ENCODE measurements around the gene LIPH.

Gene LIPH

DNA sequence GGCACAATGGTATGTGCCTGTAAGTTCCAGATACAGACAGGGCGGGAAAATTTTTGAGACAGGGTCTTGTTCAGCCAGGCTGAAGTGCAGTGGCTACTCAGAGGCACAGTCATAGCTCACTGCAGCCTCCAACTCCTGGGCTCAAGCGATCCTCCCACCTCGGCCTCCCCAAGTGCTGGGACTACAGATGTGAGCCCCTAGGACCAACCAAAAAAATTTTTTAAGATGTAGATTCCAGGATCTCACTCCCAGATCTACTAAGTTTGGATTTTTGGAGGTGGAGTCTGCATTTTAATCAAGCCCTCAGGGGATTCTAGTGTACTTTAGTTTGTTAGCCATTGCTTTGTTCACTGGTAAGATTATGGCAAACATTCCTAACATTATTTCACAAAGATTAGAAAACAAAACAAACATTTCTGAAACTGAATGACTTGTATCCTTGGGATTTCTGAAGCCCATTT is 2.7 kb downstream of the LIPH start:
- no peak for DNase-seq (ENCODE audit: low read depth)
- no peak for TF ChIP-seq CTCF (IDR thresholded peaks at IDR 0.05; ENCODE audit: control insufficient read depth, extremely low read depth, insufficient read depth)
- H3K4me3 ChIP-seq (ENCODE audit: low read depth, low read length): no peak overlapping the region

GRCh38 chr3:185549122-185549521 is 3.3 kb downstream of the LIPH start:
- DNase-seq (ENCODE audit: low read depth): no peak
- no peak for TF ChIP-seq CTCF (IDR thresholded peaks at IDR 0.05; ENCODE audit: control insufficient read depth, extremely low read depth, insufficient read depth)
- H3K4me3 ChIP-seq (ENCODE audit: low read depth, low read length): no peak overlapping the region

- no peak for TF ChIP-seq CTCF (IDR thresholded peaks at IDR 0.05; ENCODE audit: control insufficient read depth, extremely low read depth, insufficient read depth)
- H3K4me3 ChIP-seq (ENCODE audit: low read depth, low read length): no peak overlapping the region
- DNase-seq (ENCODE audit: low read depth): no peak
These were observed 11.7 kb downstream of the LIPH start for GRCh38 chr3:185540695-185541094.

DNA sequence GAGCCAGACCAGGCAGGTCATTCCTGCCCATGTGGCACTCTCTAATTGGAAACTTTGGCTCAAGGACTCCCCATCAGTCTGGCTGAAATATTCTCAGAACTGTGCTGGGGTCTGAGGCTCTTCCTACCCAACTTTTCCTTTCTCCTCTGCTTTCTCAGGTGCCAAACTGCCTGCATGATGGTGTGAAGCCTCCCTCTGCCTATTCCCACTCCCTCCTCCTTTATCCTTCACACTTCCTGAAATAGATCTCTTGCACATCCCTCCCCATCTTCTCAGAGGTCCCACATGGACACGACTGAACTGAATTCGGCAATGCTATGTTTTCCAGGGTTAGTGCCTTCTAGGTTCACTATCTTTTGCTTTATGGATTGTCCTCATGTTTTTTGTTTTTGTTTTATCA is 12.5 kb downstream of the LIPH start:
- DNase-seq (ENCODE audit: low read depth): no peak
- H3K4me3 ChIP-seq (ENCODE audit: low read depth, low read length): no peak overlapping the region
- TF ChIP-seq CTCF (IDR thresholded peaks at IDR 0.05; ENCODE audit: control insufficient read depth, extremely low read depth, insufficient read depth): no peak

- DNase-seq (ENCODE audit: low read depth): peak; percentile 85
- no peak overlapping the region for H3K4me3 ChIP-seq (ENCODE audit: low read depth, low read length)
- TF ChIP-seq CTCF (IDR thresholded peaks at IDR 0.05; ENCODE audit: control insufficient read depth, extremely low read depth, insufficient read depth): no peak
These were observed 14.9 kb downstream of the LIPH start for GRCh38 chr3:185537369-185537970.

GRCh38 chr3:185534511-185534910 is 17.9 kb downstream of the LIPH start:
- DNase-seq (ENCODE audit: low read depth): no peak
- TF ChIP-seq CTCF (IDR thresholded peaks at IDR 0.05; ENCODE audit: control insufficient read depth, extremely low read depth, insufficient read depth): no peak
- H3K4me3 ChIP-seq (ENCODE audit: low read depth, low read length): no peak overlapping the region

DNA sequence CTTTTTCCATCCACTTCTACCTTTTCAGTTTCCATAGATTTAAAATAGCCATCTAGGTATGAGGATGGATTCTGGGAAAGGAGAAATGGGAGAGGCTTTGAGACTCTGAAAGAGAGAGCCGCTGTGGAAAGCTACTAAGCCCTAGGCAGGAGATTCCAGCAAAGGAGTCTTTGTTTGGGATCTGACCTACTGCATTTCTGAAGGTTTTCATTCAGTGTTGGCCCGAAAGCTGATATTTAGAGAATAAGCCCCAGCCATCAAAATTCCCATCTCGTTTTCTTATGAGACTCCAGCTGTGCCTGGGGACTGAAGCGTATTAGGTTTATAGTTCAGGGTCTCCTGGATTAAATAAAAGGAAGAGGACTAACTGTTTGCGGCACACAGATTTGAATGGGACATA is 19.5 kb downstream of the LIPH start:
- no peak for TF ChIP-seq CTCF (IDR thresholded peaks at IDR 0.05; ENCODE audit: control insufficient read depth, extremely low read depth, insufficient read depth)
- no peak for DNase-seq (ENCODE audit: low read depth)
- no peak overlapping the region for H3K4me3 ChIP-seq (ENCODE audit: low read depth, low read length)

Measured in LNCaP clone FGC (cell line).